Esophagus squamous epithelium (tissue), 4 donors: ENCODE data around the gene MAGI1.

Experiments used
- POLR2A ChIP-seq, 4 donors: fragments of 450-650 bp; IDR thresholded peaks; one replicate each; pipeline ENCODE4 v1.6.1; 2017; ENCODE audit warnings: antibody characterized with exemption in 4 of 4, mild to moderate bottlenecking in 4 of 4, moderate library complexity in 3 of 4
- TF ChIP-seq, protein P1 (sequence below), 6 experiments: fragments of 450-650 bp in 4 of 6; fragments of 200-600 bp in 2 of 6; sonication (generic) in 2 of 6; IDR thresholded peaks; one replicate each; pipeline ENCODE4 v1.5.1; 2016 to 2019; ENCODE audit warnings: antibody characterized with exemption in 6 of 6, mild to moderate bottlenecking in 4 of 6, moderate library complexity in 4 of 6

DNA sequence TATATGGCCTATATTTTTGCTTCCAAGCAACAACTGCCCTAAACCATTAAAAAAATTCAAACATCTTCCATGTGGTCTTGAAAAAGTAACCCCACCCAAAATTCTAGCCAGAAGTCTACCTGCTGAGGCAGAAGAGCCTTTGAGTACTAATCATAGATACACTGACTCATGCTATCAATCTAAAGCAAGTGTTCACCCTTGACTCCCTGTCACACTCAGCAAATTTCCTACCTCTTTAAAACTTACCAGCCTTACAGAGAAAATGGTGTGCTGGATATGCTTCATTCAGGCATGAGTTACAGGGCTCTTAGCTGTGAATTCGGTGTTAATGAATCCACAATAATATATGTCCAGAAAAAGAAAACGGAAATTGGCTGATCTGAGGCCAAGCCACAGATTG lies 373.8 kb downstream of the MAGI1 start:
- TF ChIP-seq, protein P1, sequence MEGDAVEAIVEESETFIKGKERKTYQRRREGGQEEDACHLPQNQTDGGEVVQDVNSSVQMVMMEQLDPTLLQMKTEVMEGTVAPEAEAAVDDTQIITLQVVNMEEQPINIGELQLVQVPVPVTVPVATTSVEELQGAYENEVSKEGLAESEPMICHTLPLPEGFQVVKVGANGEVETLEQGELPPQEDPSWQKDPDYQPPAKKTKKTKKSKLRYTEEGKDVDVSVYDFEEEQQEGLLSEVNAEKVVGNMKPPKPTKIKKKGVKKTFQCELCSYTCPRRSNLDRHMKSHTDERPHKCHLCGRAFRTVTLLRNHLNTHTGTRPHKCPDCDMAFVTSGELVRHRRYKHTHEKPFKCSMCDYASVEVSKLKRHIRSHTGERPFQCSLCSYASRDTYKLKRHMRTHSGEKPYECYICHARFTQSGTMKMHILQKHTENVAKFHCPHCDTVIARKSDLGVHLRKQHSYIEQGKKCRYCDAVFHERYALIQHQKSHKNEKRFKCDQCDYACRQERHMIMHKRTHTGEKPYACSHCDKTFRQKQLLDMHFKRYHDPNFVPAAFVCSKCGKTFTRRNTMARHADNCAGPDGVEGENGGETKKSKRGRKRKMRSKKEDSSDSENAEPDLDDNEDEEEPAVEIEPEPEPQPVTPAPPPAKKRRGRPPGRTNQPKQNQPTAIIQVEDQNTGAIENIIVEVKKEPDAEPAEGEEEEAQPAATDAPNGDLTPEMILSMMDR (IDR thresholded peaks at IDR 0.05), result no peak
- TF ChIP-seq POLR2A (IDR thresholded peaks at IDR 0.05), result no peak
